ENCODE results near the gene CNKSR3.

GRCh38 chr6:154361476-154361875, 149.0 kb downstream of the CNKSR3 start:
- TF ChIP-seq, protein P1, sequence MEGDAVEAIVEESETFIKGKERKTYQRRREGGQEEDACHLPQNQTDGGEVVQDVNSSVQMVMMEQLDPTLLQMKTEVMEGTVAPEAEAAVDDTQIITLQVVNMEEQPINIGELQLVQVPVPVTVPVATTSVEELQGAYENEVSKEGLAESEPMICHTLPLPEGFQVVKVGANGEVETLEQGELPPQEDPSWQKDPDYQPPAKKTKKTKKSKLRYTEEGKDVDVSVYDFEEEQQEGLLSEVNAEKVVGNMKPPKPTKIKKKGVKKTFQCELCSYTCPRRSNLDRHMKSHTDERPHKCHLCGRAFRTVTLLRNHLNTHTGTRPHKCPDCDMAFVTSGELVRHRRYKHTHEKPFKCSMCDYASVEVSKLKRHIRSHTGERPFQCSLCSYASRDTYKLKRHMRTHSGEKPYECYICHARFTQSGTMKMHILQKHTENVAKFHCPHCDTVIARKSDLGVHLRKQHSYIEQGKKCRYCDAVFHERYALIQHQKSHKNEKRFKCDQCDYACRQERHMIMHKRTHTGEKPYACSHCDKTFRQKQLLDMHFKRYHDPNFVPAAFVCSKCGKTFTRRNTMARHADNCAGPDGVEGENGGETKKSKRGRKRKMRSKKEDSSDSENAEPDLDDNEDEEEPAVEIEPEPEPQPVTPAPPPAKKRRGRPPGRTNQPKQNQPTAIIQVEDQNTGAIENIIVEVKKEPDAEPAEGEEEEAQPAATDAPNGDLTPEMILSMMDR (IDR thresholded peaks at IDR 0.05): no peak
- TF ChIP-seq POLR2A (IDR thresholded peaks at IDR 0.05): no peak
